SK-N-SH (cell line): Measurements from ENCODE around the gene BNIP3. TPM values are rescaled to one million over a fixed set of nuclear protein-coding genes. Genes with fewer than 3 reads are reported as not detected.

Source experiments
- CTCF ChIA-PET: fragments of 300-600, 350-600 bp; formaldehyde crosslinking; extraction: SDS; loops from one replicate; lab custom pipeline; 2021; lab: Yijun Ruan, JAX
- POLR2A ChIA-PET: fragments of 350-600 bp; sonication (Branson Sonifier 250); formaldehyde crosslinking; extraction: SDS; loops from one replicate; lab custom pipeline; 2020; ENCODE audit warnings: antibody characterized with exemption, inconsistent platforms; lab: Yijun Ruan, JAX
- DNase-seq: peaks from one replicate; pipeline ENCODE4 v3.0.0; 2012
- H2AFZ ChIP-seq: fragments of 200-600 bp; sonication (generic); 2 replicates; pipeline ENCODE4 v1.8.1; 2016; ENCODE audit warnings: antibody characterized with exemption, mild to moderate bottlenecking, low read depth
- H3F3A ChIP-seq: fragments of 200-600 bp; sonication (generic); replicated peaks from 2 replicates; pipeline ENCODE3; 2016; ENCODE audit warnings: antibody characterized with exemption, mild to moderate bottlenecking; ENCODE audit not compliant: insufficient read depth
- H3K27ac ChIP-seq, 2 experiments: fragments of 200-500 bp in 1 of 2; fragments of 200-600 bp in 1 of 2; sonication (Bioruptor generic) in 1 of 2; sonication (generic), shearing (Covaris generic) in 1 of 2; 2 replicates each; pipeline versions ENCODE4 v1.5.1 to v1.6.1; 2014 to 2016; ENCODE audit warnings: low read depth in 2 of 2, inconsistent platforms in 1 of 2, low read length in 1 of 2, mild to moderate bottlenecking in 1 of 2, mixed read lengths in 1 of 2
- H3K27me3 ChIP-seq: fragments of 200-600 bp; sonication (generic), shearing (Covaris generic); 2 replicates; pipeline ENCODE4 v1.6.1; 2016; ENCODE audit warnings: mixed run types; ENCODE audit not compliant: insufficient read depth
- H3K36me3 ChIP-seq, 2 experiments: fragments of 200-500 bp in 1 of 2; fragments of 200-600 bp in 1 of 2; sonication (Bioruptor generic) in 1 of 2; sonication (generic) in 1 of 2; replicated peaks in 1 of 2; 2 replicates each; pipeline versions ENCODE3 to v1.5.1; 2014 to 2016; ENCODE audit warnings: low read length in 1 of 2, mild to moderate bottlenecking in 1 of 2; ENCODE audit not compliant: insufficient read depth in 2 of 2, control insufficient read depth in 1 of 2
- H3K4me1 ChIP-seq, 2 experiments: fragments of 200-500 bp in 1 of 2; fragments of 200-600 bp in 1 of 2; sonication (Bioruptor generic) in 1 of 2; sonication (generic), shearing (Covaris generic) in 1 of 2; 2 replicates each; pipeline versions ENCODE4 v1.5.1 to v1.6.1; 2014 to 2016; ENCODE audit warnings: low read depth in 1 of 2, low read length in 1 of 2, mixed run types in 1 of 2; ENCODE audit not compliant: insufficient read depth in 2 of 2, control insufficient read depth in 1 of 2
- H3K4me2 ChIP-seq: fragments of 200-600 bp; sonication (generic), shearing (Covaris generic); 2 replicates; pipeline ENCODE4 v1.6.1; 2017; ENCODE audit warnings: mixed run types
- H3K4me3 ChIP-seq, 2 experiments: fragments of 200-500 bp in 1 of 2; fragments of 200-600 bp in 1 of 2; sonication (Bioruptor generic) in 1 of 2; sonication (generic), shearing (Covaris generic) in 1 of 2; 2 replicates each; pipeline versions ENCODE4 v1.5.1 to v1.8.1; 2014 to 2016; ENCODE audit warnings: low read depth in 2 of 2, inconsistent platforms in 1 of 2, low read length in 1 of 2, mild to moderate bottlenecking in 1 of 2, mixed read lengths in 1 of 2, moderate library complexity in 1 of 2
- H3K79me2 ChIP-seq: fragments of 200-600 bp; sonication (generic); 2 replicates; pipeline ENCODE4 v1.8.1; 2017; ENCODE audit warnings: mild to moderate bottlenecking; ENCODE audit not compliant: insufficient read depth
- H3K9ac ChIP-seq: fragments of 200-600 bp; sonication (generic); 2 replicates; pipeline ENCODE4 v1.6.1; 2017; ENCODE audit warnings: mixed run types
- H3K9me2 ChIP-seq: fragments of 200-600 bp; sonication (generic); 2 replicates; pipeline ENCODE4 v1.6.1; 2017; ENCODE audit warnings: mixed run types
- H3K9me3 ChIP-seq: fragments of 200-600 bp; sonication (generic); 2 replicates; pipeline ENCODE4 v1.6.1; 2017; ENCODE audit warnings: mixed run types, mild to moderate bottlenecking, moderate library complexity
- H4K20me1 ChIP-seq: fragments of 200-600 bp; sonication (generic); 2 replicates; pipeline ENCODE4 v1.6.1; 2017; ENCODE audit warnings: mild to moderate bottlenecking, mixed run types; ENCODE audit not compliant: insufficient read depth
- EZH2phosphoT487 ChIP-seq: fragments of 200-600 bp; sonication (generic); IDR thresholded peaks from 2 replicates; pipeline ENCODE4 v1.6.1; 2017; ENCODE audit warnings: low read depth, mixed run types, mild to moderate bottlenecking, antibody characterized with exemption, moderate library complexity, borderline replicate concordance
- FOSL2 ChIP-seq: IDR thresholded peaks from 2 replicates; pipeline ENCODE4 v1.4.0; 2012; ENCODE audit warnings: low read depth, mild to moderate bottlenecking, moderate library complexity, borderline replicate concordance
- FOXM1 ChIP-seq: IDR thresholded peaks from 2 replicates; pipeline ENCODE4 v1.4.0; 2012; ENCODE audit warnings: low read depth, mild to moderate bottlenecking
- GABPA ChIP-seq: IDR thresholded peaks from 2 replicates; pipeline ENCODE4 v1.4.0; 2012; ENCODE audit warnings: low read depth, mild to moderate bottlenecking
- GATA2 ChIP-seq: sonication (generic); formaldehyde crosslinking; IDR thresholded peaks from 2 replicates; pipeline ENCODE4 v1.5.0; 2020; ENCODE audit warnings: mild to moderate bottlenecking, missing genetic modification reagents
- IRF3 ChIP-seq: fragments of 150-350 bp; IDR thresholded peaks from 2 replicates; pipeline ENCODE4 v1.6.1; 2016; ENCODE audit warnings: mild to moderate bottlenecking, low read depth, low read length
- JUND ChIP-seq: IDR thresholded peaks from 2 replicates; pipeline ENCODE4 v1.4.0; 2012
- MAX ChIP-seq: IDR thresholded peaks from 2 replicates; pipeline ENCODE4 v1.4.0; 2012; ENCODE audit warnings: low read depth
- MXI1 ChIP-seq: IDR thresholded peaks from 2 replicates; pipeline ENCODE4 v1.6.1; 2012; ENCODE audit warnings: mild to moderate bottlenecking, low read depth, low read length, improper control_type of control experiment
- NRF1 ChIP-seq: IDR thresholded peaks from 2 replicates; pipeline ENCODE4 v1.6.1; 2012; ENCODE audit warnings: low read depth, mild to moderate bottlenecking, low read length
- POLR2AphosphoS5 ChIP-seq: IDR thresholded peaks from 2 replicates; pipeline ENCODE4 v1.6.1; 2012; ENCODE audit warnings: low read depth, low read length
- RAD21 ChIP-seq: IDR thresholded peaks from 2 replicates; pipeline ENCODE4 v1.6.1; 2012; ENCODE audit warnings: mild to moderate bottlenecking, low read length
- RCOR1 ChIP-seq: fragments of 150-350 bp; IDR thresholded peaks from 2 replicates; pipeline ENCODE4 v1.6.1; 2017; ENCODE audit warnings: antibody characterized with exemption, low read length
- RXRA ChIP-seq: IDR thresholded peaks from 2 replicates; pipeline ENCODE4 v1.4.0; 2012; ENCODE audit warnings: low read depth, mild to moderate bottlenecking, borderline replicate concordance
- USF1 ChIP-seq: IDR thresholded peaks from 2 replicates; pipeline ENCODE4 v1.4.0; 2012; ENCODE audit warnings: low read depth, borderline replicate concordance
- USF2 ChIP-seq: fragments of 150-350 bp; IDR thresholded peaks from 2 replicates; pipeline ENCODE4 v1.6.1; 2017; ENCODE audit warnings: antibody characterized with exemption, low read length, low read depth, borderline replicate concordance
- ZBTB33 ChIP-seq: IDR thresholded peaks from 2 replicates; pipeline ENCODE4 v1.4.0; 2012; ENCODE audit warnings: low read depth, borderline replicate concordance
- WGBS: methylation state at CpG from one replicate; pipeline ENCODE4 v1.1.6; 2017; ENCODE audit warnings: low lambda C conversion rate; 5-methylcytosine and 5-hydroxymethylcytosine counted together
- polyA plus RNA-seq, 3 experiments: library from polyadenylated mRNA; depleted of rRNA; stranded (reverse); fragments of >200 nt; gene quantifications; 2 replicates each; pipeline ENCODE4 v1.2.3, GENCODE V29; 2012

Gene BNIP3
- polyA plus RNA-seq, 1 of the 3 experiments (the other 2 are of a cell fraction): 40.3 TPM

GRCh38 chr10:132001238-132001972 lies 19.7 kb upstream of the BNIP3 start:
- TF ChIP-seq GATA2 (CRISPR knock-in tag) (no peak), USF2 (no peak), RAD21 (peak; percentile 15; the same call in 1 of the 2 replicates), FOSL2 (no peak)
- no peak for DNase-seq
- Histone ChIP-seq H3K36me3 (no peaks in the 10 kb centered on the region), H3K9ac (no peak overlapping the region), H4K20me1 (no peaks in the 10 kb centered on the region), H3K27me3 (no peaks in the 10 kb centered on the region), H3K79me2 (no peaks in the 10 kb centered on the region), H3K9me3 (no peaks in the 10 kb centered on the region), H3K4me3 (no peak overlapping the region), H2AFZ (no peak overlapping the region), H3K4me1 (no peaks in the 10 kb centered on the region; a peak in 1 of 4 replicates), H3K4me2 (no peak overlapping the region; the same call in 1 of the 2 replicates), H3K27ac (no peak overlapping the region), H3K9me2 (no peaks in the 10 kb centered on the region), H3F3A (no peaks in the 10 kb centered on the region)
- WGBS: 65% methylated on average over 15 of the region's 15 CpGs
- POLR2A ChIA-PET: no interaction called here
- CTCF ChIA-PET: interaction anchor here (0.9 to 5.1 kb wide), 5 partner anchors 12 to 116 kb away, joined by 3 to 39 read pairs (median 3); partner anchors contain the start of gene BNIP3

- no peak overlapping the region for H3K27ac ChIP-seq
- ChIA-PET CTCF (interaction anchor here (1.0 to 3.5 kb wide), 2 partner anchors 23 to 24 kb away, joined by 5 to 27 read pairs; no protein-coding TSS in a partner anchor), POLR2A (no interaction called here)
- H3K36me3 ChIP-seq: no peaks in the 10 kb centered on the region
- no peaks in the 10 kb centered on the region for H3K27me3 ChIP-seq
- H3K4me1 ChIP-seq: no peaks in the 10 kb centered on the region; a peak in 1 of 4 replicates
- no peaks in the 10 kb centered on the region for H4K20me1 ChIP-seq
- H3K4me3 ChIP-seq: no peak overlapping the region
- no peaks in the 10 kb centered on the region for H3F3A ChIP-seq
- no peaks in the 10 kb centered on the region for H3K79me2 ChIP-seq
- H2AFZ ChIP-seq: no peak overlapping the region
- H3K9me3 ChIP-seq: no peaks in the 10 kb centered on the region
- 59% methylated on average over 11 of the region's 18 CpGs for WGBS
- no peak overlapping the region for H3K9ac ChIP-seq
- no peak for DNase-seq
- H3K9me2 ChIP-seq: no peaks in the 10 kb centered on the region
- TF ChIP-seq USF2 (no peak), MAX (no peak), MXI1 (no peak), GATA2 (CRISPR knock-in tag) (no peak), GABPA (no peak), USF1 (no peak), ZBTB33 (no peak), JUND (no peak), RXRA (no peak), FOSL2 (no peak), IRF3 (no peak), RCOR1 (no peak), NRF1 (no peak), POLR2AphosphoS5 (no peak), FOXM1 (no peak), EZH2phosphoT487 (no peak)
- no peak overlapping the region for H3K4me2 ChIP-seq
Observed at GRCh38 chr10:131998845-131999681, 17.3 kb upstream of the BNIP3 start.
